ENCODE results near the gene PDE3A.

The PDE3A gene

DNA sequence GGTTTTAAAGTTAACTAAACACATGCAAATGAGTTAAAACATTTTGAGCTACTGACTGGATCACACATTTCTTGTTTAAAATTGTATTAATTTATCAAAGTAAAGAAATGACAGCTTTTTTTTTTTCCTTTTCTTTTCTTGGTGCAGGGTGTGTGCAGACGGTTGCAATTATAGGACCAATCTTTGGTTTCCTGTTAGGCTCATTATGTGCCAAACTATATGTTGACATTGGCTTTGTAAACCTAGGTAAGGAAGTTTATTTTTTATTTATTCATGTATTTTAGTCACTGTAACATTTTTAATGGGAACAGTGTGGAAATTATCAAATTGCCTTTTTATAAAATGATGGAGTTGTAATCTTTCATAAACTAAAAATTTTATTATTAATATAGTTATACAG is 348.6 kb downstream of the PDE3A start:
- TF ChIP-seq, protein P1, sequence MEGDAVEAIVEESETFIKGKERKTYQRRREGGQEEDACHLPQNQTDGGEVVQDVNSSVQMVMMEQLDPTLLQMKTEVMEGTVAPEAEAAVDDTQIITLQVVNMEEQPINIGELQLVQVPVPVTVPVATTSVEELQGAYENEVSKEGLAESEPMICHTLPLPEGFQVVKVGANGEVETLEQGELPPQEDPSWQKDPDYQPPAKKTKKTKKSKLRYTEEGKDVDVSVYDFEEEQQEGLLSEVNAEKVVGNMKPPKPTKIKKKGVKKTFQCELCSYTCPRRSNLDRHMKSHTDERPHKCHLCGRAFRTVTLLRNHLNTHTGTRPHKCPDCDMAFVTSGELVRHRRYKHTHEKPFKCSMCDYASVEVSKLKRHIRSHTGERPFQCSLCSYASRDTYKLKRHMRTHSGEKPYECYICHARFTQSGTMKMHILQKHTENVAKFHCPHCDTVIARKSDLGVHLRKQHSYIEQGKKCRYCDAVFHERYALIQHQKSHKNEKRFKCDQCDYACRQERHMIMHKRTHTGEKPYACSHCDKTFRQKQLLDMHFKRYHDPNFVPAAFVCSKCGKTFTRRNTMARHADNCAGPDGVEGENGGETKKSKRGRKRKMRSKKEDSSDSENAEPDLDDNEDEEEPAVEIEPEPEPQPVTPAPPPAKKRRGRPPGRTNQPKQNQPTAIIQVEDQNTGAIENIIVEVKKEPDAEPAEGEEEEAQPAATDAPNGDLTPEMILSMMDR (IDR thresholded peaks at IDR 0.05; ENCODE audit: extremely low read depth, insufficient read depth, missing control alignments), result no peak
- no peak for DNase-seq (ENCODE audit: low spot score)

DNA sequence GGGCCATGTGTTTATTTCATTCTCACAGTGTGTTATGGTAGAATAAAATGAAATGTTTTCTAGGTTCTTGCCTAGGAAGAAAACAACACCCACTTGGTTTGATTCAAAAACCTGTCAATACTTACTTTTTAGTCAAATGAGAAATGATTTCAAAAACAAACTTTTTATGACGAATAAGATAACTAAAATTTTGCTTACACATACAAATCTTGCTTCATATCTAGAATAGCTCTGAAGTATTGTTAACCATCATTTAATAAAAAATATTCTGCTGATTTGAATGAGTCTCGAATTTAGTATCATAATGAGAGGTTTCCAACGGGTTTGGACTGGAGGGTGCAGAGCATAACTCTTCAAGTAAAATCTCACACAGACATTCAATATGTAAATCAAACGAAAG is 350.0 kb downstream of the PDE3A start:
- DNase-seq (ENCODE audit: low spot score), result no peak
- TF ChIP-seq, protein P1 (IDR thresholded peaks at IDR 0.05; ENCODE audit: extremely low read depth, insufficient read depth, missing control alignments), result no peak
- in situ Hi-C loops (cut with MboI; ENCODE audit: low pct_unique_long_range_greater_than_20kb, low sequenced_read_pairs, unreplicated experiment), result no loop called here

More for the DNA sequence above, 348.6 kb downstream of the PDE3A start:
- in situ Hi-C loops (cut with MboI; ENCODE audit: low pct_unique_long_range_greater_than_20kb, low sequenced_read_pairs, unreplicated experiment), result no loop called here

DNA sequence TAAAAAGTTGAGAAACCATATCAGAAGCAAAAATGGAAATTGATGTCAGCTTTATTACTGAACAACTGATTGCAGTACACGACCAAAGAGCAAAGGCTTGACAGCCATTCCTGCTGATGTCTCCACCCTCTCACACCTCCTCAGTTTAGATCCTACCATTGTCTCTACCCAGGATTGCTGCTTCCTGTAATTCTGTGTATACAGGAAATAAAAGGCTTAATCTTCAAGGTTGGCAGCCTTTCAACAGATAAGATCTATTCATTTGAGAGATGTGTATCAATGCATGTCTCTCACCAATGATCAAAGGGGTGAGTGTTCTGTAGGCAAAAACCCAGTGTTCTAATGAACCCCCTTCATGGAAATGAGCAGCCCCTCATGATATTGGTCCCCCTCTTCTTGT is 353.8 kb downstream of the PDE3A start:
- no peak for DNase-seq (ENCODE audit: low spot score)
- in situ Hi-C loops (cut with MboI; ENCODE audit: low pct_unique_long_range_greater_than_20kb, low sequenced_read_pairs, unreplicated experiment), result no loop called here
- TF ChIP-seq, protein P1 (IDR thresholded peaks at IDR 0.05; ENCODE audit: extremely low read depth, insufficient read depth, missing control alignments), result no peak

DNA sequence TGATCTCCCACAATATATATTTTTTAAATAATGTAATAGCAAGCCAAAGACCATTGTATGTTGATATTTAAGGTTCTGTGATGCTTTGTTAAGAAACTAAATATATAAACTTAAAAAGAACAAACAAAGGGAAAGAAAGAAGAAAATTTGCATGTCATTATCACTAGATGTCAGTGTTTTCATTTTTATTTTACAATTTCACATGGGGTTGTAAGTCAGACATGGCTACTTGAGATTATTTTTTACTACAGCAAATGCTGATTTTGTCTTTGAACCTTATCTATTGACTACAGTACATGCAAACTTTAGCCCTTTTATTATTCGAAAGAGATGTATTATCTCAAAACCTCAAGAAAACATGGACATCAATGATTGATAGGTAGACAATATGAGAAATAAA is 362.9 kb downstream of the PDE3A start:
- TF ChIP-seq, protein P1 (IDR thresholded peaks at IDR 0.05; ENCODE audit: extremely low read depth, insufficient read depth, missing control alignments), result no peak
- DNase-seq (ENCODE audit: low spot score), result no peak
- in situ Hi-C loops (cut with MboI; ENCODE audit: low pct_unique_long_range_greater_than_20kb, low sequenced_read_pairs, unreplicated experiment), result no loop called here
